ENCODE data around the gene GMPR2.

DNA sequence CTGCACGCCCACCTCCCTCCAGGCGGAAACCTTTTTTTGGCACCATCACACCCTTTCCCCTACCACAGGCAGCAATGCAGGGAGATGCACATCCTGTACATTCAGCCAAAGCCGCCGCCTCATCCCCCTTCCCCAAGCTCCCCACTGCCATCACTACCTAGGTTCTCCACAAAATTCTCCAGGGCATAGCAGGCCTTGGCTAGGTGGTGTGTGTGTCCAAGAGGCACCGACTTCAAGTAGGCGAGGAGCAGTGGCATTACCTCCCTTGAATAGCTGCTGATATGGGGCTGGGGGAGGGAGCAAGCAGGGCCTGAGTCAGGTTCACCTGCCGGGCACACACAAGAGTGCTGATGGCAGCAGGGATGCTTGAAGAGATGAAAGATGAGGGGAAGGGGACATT lies 47.7 kb upstream of the GMPR2 start:
- no peak for TF ChIP-seq TAF1 (CRISPR knock-in tag; IDR thresholded peaks at IDR 0.05)
- TF ChIP-seq, protein P1, sequence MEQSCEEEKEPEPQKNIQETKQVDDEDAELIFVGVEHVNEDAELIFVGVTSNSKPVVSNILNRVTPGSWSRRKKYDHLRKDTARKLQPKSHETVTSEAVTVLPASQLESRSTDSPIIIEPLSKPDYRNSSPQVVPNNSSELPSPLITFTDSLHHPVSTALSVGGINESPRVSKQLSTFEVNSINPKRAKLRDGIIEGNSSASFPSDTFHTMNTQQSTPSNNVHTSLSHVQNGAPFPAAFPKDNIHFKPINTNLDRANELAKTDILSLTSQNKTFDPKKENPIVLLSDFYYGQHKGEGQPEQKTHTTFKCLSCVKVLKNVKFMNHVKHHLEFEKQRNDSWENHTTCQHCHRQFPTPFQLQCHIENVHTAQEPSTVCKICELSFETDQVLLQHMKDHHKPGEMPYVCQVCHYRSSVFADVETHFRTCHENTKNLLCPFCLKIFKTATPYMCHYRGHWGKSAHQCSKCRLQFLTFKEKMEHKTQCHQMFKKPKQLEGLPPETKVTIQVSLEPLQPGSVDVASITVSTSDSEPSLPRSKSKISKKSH (CRISPR knock-in tag; IDR thresholded peaks at IDR 0.05; ENCODE audit: borderline replicate concordance): 0 out of 2 replicates have a peak, but pooled peaks have one; percentile 38
- TF ChIP-seq ZNF839 (CRISPR knock-in tag; IDR thresholded peaks at IDR 0.05; ENCODE audit: borderline replicate concordance): no peak
- no peak for TF ChIP-seq RNF2 (conservative IDR thresholded peaks at IDR 0.05; ENCODE audit: low read depth)
- no peak for TF ChIP-seq ZNF30 (CRISPR knock-in tag; IDR thresholded peaks at IDR 0.05)
- no peak for TF ChIP-seq NRL (CRISPR knock-in tag; IDR thresholded peaks at IDR 0.05; ENCODE audit: borderline replicate concordance)
- no peak for TF ChIP-seq ZZZ3 (CRISPR knock-in tag; IDR thresholded peaks at IDR 0.05; ENCODE audit: borderline replicate concordance)
- TF ChIP-seq EZH2 (conservative IDR thresholded peaks at IDR 0.05; ENCODE audit: low read depth, low read length): no peak
- TF ChIP-seq, protein P2, sequence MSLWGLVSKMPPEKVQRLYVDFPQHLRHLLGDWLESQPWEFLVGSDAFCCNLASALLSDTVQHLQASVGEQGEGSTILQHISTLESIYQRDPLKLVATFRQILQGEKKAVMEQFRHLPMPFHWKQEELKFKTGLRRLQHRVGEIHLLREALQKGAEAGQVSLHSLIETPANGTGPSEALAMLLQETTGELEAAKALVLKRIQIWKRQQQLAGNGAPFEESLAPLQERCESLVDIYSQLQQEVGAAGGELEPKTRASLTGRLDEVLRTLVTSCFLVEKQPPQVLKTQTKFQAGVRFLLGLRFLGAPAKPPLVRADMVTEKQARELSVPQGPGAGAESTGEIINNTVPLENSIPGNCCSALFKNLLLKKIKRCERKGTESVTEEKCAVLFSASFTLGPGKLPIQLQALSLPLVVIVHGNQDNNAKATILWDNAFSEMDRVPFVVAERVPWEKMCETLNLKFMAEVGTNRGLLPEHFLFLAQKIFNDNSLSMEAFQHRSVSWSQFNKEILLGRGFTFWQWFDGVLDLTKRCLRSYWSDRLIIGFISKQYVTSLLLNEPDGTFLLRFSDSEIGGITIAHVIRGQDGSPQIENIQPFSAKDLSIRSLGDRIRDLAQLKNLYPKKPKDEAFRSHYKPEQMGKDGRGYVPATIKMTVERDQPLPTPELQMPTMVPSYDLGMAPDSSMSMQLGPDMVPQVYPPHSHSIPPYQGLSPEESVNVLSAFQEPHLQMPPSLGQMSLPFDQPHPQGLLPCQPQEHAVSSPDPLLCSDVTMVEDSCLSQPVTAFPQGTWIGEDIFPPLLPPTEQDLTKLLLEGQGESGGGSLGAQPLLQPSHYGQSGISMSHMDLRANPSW (CRISPR knock-in tag; IDR thresholded peaks at IDR 0.05; ENCODE audit: borderline replicate concordance): no peak
- no peak for TF ChIP-seq POLR2AphosphoS5 (IDR thresholded peaks at IDR 0.05; ENCODE audit: low read depth, low read length)
- TF ChIP-seq, protein P3, sequence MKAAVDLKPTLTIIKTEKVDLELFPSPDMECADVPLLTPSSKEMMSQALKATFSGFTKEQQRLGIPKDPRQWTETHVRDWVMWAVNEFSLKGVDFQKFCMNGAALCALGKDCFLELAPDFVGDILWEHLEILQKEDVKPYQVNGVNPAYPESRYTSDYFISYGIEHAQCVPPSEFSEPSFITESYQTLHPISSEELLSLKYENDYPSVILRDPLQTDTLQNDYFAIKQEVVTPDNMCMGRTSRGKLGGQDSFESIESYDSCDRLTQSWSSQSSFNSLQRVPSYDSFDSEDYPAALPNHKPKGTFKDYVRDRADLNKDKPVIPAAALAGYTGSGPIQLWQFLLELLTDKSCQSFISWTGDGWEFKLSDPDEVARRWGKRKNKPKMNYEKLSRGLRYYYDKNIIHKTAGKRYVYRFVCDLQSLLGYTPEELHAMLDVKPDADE (CRISPR knock-in tag; IDR thresholded peaks at IDR 0.05): no peak
